ENCODE results near the gene NCAPH2. TPM values are rescaled to one million over a fixed set of nuclear protein-coding genes. Genes with fewer than 3 reads are reported as not detected.

The NCAPH2 gene
- total RNA-seq, 2 experiments from 2014 or later = 152 to 153 TPM

GRCh38 chr22:50523806-50524675 is 16.0 kb downstream of the NCAPH2 start:
- CTCF ChIA-PET = interaction anchor here (1.1 to 3.0 kb wide), 6 partner anchors 9 to 168 kb away, joined by 3 to 47 read pairs (median 13); partner anchors contain the start of genes CHKB, LMF2, NCAPH2 and SYCE3
- POLR2A ChIA-PET = interaction anchor here (0.6 to 5.6 kb wide), 7 partner anchors 13 to 71 kb away, joined by 3 to 69 read pairs (median 10); partner anchors contain the start of genes LMF2, NCAPH2 and SYCE3

GRCh38 chr22:50524676-50525103 is 16.7 kb downstream of the NCAPH2 start:
- ChIA-PET CTCF (interaction anchor here (0.9 to 3.0 kb wide), 9 partner anchors 10 to 169 kb away, joined by 3 to 47 read pairs (median 6); partner anchors contain the start of genes CHKB, LMF2, NCAPH2 and SYCE3), POLR2A (interaction anchor here (0.6 to 5.6 kb wide), 10 partner anchors 14 to 72 kb away, joined by 3 to 69 read pairs (median 8); partner anchors contain the start of genes KLHDC7B, LMF2, NCAPH2 and SYCE3)

GRCh38 chr22:50525104-50525857 is 17.3 kb downstream of the NCAPH2 start, which contains the start of gene SCO2:
Gene SCO2, minus strand, starts transcription at chr22:50525598. Its CDS starts 1,187 bp downstream, at chr22:50524411.
- ChIA-PET CTCF (interaction anchor here (0.6 to 3.0 kb wide), 31 partner anchors 10 to 274 kb away, joined by 3 to 47 read pairs (median 4); partner anchors contain the start of genes CHKB, HDAC10, KLHDC7B and LMF2), POLR2A (interaction anchor here (0.5 to 7.7 kb wide), 22 partner anchors 10 to 281 kb away, joined by 3 to 93 read pairs (median 5); partner anchors contain the start of genes KLHDC7B, LMF2, NCAPH2 and SYCE3)

GRCh38 chr22:50525858-50526107 is 17.8 kb downstream of the NCAPH2 start:
- CTCF ChIA-PET = interaction anchor here (0.6 to 3.0 kb wide), 30 partner anchors 9 to 275 kb away, joined by 3 to 47 read pairs (median 4); partner anchors contain the start of genes CHKB, HDAC10, KLHDC7B and LMF2
- POLR2A ChIA-PET = interaction anchor here (0.5 to 7.7 kb wide), 18 partner anchors 10 to 282 kb away, joined by 3 to 93 read pairs (median 5); partner anchors contain the start of genes KLHDC7B, LMF2, NCAPH2 and SYCE3

- POLR2A ChIA-PET = interaction anchor here (0.5 to 7.7 kb wide), 16 partner anchors 11 to 282 kb away, joined by 3 to 93 read pairs (median 8); partner anchors contain the start of genes KLHDC7B, LMF2, NCAPH2 and SYCE3
- CTCF ChIA-PET = interaction anchor here (0.8 to 3.4 kb wide), 24 partner anchors 9 to 275 kb away, joined by 3 to 47 read pairs (median 5); partner anchors contain the start of genes CHKB, HDAC10, KLHDC7B and LMF2
These were observed 18.2 kb downstream of the NCAPH2 start for GRCh38 chr22:50526108-50526833.

GRCh38 chr22:50526834-50527801 is 19.1 kb downstream of the NCAPH2 start:
- ChIA-PET POLR2A (interaction anchor here (1.6 to 7.7 kb wide), 4 partner anchors 13 to 94 kb away, joined by 10 to 93 read pairs (median 40); partner anchors contain the start of genes LMF2 and NCAPH2), CTCF (interaction anchor here (0.6 to 3.4 kb wide), 8 partner anchors 12 to 603 kb away, joined by 3 to 22 read pairs (median 3); no protein-coding TSS in a partner anchor)

- POLR2A ChIA-PET = interaction anchor here (1.6 to 7.7 kb wide), 4 partner anchors 12 to 93 kb away, joined by 10 to 93 read pairs (median 40); partner anchors contain the start of genes LMF2 and NCAPH2
- CTCF ChIA-PET = interaction anchor here (0.6 to 3.4 kb wide), 9 partner anchors 11 to 186 kb away, joined by 3 to 22 read pairs (median 4); partner anchors contain the start of genes LMF2, NCAPH2 and SYCE3
These were observed 20.1 kb downstream of the NCAPH2 start for GRCh38 chr22:50527921-50528681.

GRCh38 chr22:50528682-50529415 is 20.8 kb downstream of the NCAPH2 start:
- ChIA-PET CTCF (interaction anchor here (1.3 to 3.4 kb wide), 5 partner anchors 10 to 92 kb away, joined by 4 to 22 read pairs (median 6); partner anchors contain the start of genes LMF2, NCAPH2 and SYCE3), POLR2A (interaction anchor here (1.5 to 7.7 kb wide), 4 partner anchors 11 to 92 kb away, joined by 3 to 93 read pairs (median 40); partner anchors contain the start of genes LMF2 and NCAPH2)

GRCh38 chr22:50529416-50529896 is 21.4 kb downstream of the NCAPH2 start:
- ChIA-PET CTCF (interaction anchor here (1.1 to 3.4 kb wide), 6 partner anchors 10 to 92 kb away, joined by 3 to 22 read pairs (median 4); partner anchors contain the start of genes LMF2, NCAPH2 and SYCE3), POLR2A (interaction anchor here (0.6 to 7.7 kb wide), 8 partner anchors 11 to 285 kb away, joined by 3 to 93 read pairs (median 3); partner anchors contain the start of genes CHKB, LMF2, NCAPH2 and SYCE3)

- ChIA-PET POLR2A (interaction anchor here (0.6 to 7.7 kb wide), 9 partner anchors 10 to 286 kb away, joined by 3 to 93 read pairs (median 3); partner anchors contain the start of genes CHKB, LMF2, NCAPH2 and SYCE3), CTCF (interaction anchor here (1.1 to 3.4 kb wide), 3 partner anchors 9 to 91 kb away, joined by 3 to 22 read pairs (median 3); no protein-coding TSS in a partner anchor)
These were observed 22.0 kb downstream of the NCAPH2 start, which contains the start of gene TYMP for GRCh38 chr22:50529897-50530579. Gene TYMP, minus strand, starts transcription at chr22:50530012. Its CDS starts 303 bp downstream, at chr22:50529709.

GRCh38 chr22:50530580-50530876 is 22.5 kb downstream of the NCAPH2 start:
- POLR2A ChIA-PET = interaction anchor here (1.4 to 7.7 kb wide), 4 partner anchors 10 to 51 kb away, joined by 3 to 93 read pairs (median 13); partner anchors contain the start of gene KLHDC7B
- CTCF ChIA-PET = interaction anchor here (0.6 kb wide), 1 partner anchor 9 kb away, joined by 6 read pairs; no protein-coding TSS in a partner anchor

- ChIA-PET POLR2A (interaction anchor here (1.1 to 7.7 kb wide), 5 partner anchors 9 to 51 kb away, joined by 3 to 93 read pairs (median 10); partner anchors contain the start of genes KLHDC7B, LMF2 and NCAPH2), CTCF (interaction anchor here (0.6 to 1.7 kb wide), 2 partner anchors 9 to 32 kb away, joined by 6 to 7 read pairs; partner anchors contain the start of gene SYCE3)
These were observed 23.0 kb downstream of the NCAPH2 start for GRCh38 chr22:50530877-50531545.

- POLR2A ChIA-PET = interaction anchor here (1.1 to 7.7 kb wide), 5 partner anchors 9 to 50 kb away, joined by 3 to 93 read pairs (median 10); partner anchors contain the start of genes KLHDC7B, LMF2 and NCAPH2
- CTCF ChIA-PET = interaction anchor here (0.6 to 1.7 kb wide), 3 partner anchors 32 to 250 kb away, joined by 3 to 7 read pairs (median 7); partner anchors contain the start of gene SYCE3
These were observed 23.5 kb downstream of the NCAPH2 start for GRCh38 chr22:50531546-50531961.

Data from activated CD8-positive, alpha-beta memory T cell treated with anti-CD3 and anti-CD28 coated beads for 36 hours (primary cell).